NCI-H748 (cell line): Measurements from ENCODE around the gene NBEA.
"Not testable (repeated sequence)": the region's sequence is repeated elsewhere in the genome, so short reads cannot be mapped to it uniquely, and the experiment has no call there.

Experiments
- DNase-seq: peaks from one replicate; lab custom pipeline; 2025; ENCODE audit not compliant: unreplicated experiment; lab: John Stamatoyannopoulos, UW

NBEA gene

GRCh38 chr13:35621989-35622388, 679.9 kb downstream of the NBEA start:
- DNase-seq: peak; percentile 31

GRCh38 chr13:35629026-35629425, 687.0 kb downstream of the NBEA start:
- DNase-seq: no peak

GRCh38 chr13:35630551-35631275, 688.6 kb downstream of the NBEA start:
- DNase-seq: peak; percentile 62

GRCh38 chr13:35631666-35632065, 689.6 kb downstream of the NBEA start:
- no peak for DNase-seq

- DNase-seq: no peak
These were observed 701.6 kb downstream of the NBEA start for GRCh38 chr13:35643625-35644024.

- DNase-seq: no peak
These were observed 704.1 kb downstream of the NBEA start for GRCh38 chr13:35646056-35646774.

- no peak for DNase-seq
These were observed 706.1 kb downstream of the NBEA start for GRCh38 chr13:35648201-35648600.

- no peak for DNase-seq
These were observed 707.1 kb downstream of the NBEA start for GRCh38 chr13:35649162-35649561.

GRCh38 chr13:35659796-35660195, 717.7 kb downstream of the NBEA start:
- no peak for DNase-seq

- DNase-seq: no peak
These were observed 722.7 kb downstream of the NBEA start for GRCh38 chr13:35664747-35665146.

GRCh38 chr13:35669321-35669720, 727.3 kb downstream of the NBEA start:
- no peak for DNase-seq

GRCh38 chr13:35672611-35673010, 730.5 kb downstream of the NBEA start:
- peak; percentile 65 for DNase-seq

GRCh38 chr13:35675651-35676050, 733.6 kb downstream of the NBEA start:
- DNase-seq: peak; percentile 53

- DNase-seq: not testable (repeated sequence)
These were observed 735.8 kb downstream of the NBEA start for GRCh38 chr13:35677863-35678262.

- no peak for DNase-seq
These were observed 739.6 kb downstream of the NBEA start for GRCh38 chr13:35681685-35682084.

GRCh38 chr13:35684432-35684831, 742.4 kb downstream of the NBEA start:
- no peak for DNase-seq

- no peak for DNase-seq
These were observed 745.3 kb downstream of the NBEA start for GRCh38 chr13:35687336-35687735.

- DNase-seq: no peak
These were observed 748.6 kb downstream of the NBEA start for GRCh38 chr13:35690581-35691207.

GRCh38 chr13:35693134-35693784, 751.2 kb downstream of the NBEA start:
- no peak for DNase-seq

- DNase-seq: no peak
These were observed 752.0 kb downstream of the NBEA start for GRCh38 chr13:35694031-35694430.
